GM10266 (cell line): ENCODE results near the gene TMUB1.

Source experiments
- DNase-seq: peaks from one replicate; pipeline ENCODE4 v3.0.0; 2012; ENCODE audit errors: extremely low spot score
- TF ChIP-seq, protein P1 (sequence below): IDR thresholded peaks from 2 replicates; pipeline ENCODE4 v1.5.1; 2012; ENCODE audit warnings: mild to moderate bottlenecking, low read depth; ENCODE audit not compliant: control insufficient read depth, insufficient read depth; ENCODE audit errors: missing control alignments

Gene TMUB1

DNA sequence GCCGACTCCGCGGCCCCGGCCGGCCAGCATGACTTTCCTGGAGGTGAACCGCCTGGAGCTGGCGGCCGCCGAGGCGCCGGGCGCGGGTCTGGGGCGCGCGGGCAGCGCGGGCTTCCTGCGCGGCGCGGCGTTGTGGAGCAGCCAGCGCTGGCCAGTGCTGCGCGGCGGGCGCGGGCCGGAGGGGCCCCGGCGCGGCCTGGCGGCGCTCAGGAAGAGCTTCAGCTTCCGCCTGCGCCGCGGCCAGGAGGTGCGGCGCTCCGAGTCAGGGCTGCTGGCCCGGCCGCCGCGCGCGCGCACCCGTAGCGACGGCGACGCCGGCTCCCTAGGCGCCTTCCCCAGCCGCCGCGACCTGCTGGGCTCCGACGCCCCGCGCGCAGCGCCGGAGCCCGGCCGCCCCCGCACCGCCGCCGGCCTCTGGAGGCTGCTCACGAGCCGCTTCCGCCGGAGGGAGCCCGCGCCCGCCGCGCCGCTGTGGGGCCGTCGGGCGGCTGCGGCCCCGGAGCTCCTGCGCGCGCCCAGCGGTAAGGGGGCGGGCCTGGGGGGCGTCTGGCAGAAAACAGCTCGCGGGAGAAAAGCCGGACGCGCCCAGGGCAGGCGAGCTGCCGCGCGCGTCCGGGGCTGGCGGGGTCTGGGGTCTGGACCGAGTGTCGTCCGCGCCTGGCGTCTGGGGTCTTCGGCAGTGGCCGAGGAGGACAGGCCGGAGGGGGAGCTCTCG lies 32.0 kb upstream of the TMUB1 start:
- TF ChIP-seq, protein P1, sequence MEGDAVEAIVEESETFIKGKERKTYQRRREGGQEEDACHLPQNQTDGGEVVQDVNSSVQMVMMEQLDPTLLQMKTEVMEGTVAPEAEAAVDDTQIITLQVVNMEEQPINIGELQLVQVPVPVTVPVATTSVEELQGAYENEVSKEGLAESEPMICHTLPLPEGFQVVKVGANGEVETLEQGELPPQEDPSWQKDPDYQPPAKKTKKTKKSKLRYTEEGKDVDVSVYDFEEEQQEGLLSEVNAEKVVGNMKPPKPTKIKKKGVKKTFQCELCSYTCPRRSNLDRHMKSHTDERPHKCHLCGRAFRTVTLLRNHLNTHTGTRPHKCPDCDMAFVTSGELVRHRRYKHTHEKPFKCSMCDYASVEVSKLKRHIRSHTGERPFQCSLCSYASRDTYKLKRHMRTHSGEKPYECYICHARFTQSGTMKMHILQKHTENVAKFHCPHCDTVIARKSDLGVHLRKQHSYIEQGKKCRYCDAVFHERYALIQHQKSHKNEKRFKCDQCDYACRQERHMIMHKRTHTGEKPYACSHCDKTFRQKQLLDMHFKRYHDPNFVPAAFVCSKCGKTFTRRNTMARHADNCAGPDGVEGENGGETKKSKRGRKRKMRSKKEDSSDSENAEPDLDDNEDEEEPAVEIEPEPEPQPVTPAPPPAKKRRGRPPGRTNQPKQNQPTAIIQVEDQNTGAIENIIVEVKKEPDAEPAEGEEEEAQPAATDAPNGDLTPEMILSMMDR = no peak
- DNase-seq = peak; percentile 77

DNA sequence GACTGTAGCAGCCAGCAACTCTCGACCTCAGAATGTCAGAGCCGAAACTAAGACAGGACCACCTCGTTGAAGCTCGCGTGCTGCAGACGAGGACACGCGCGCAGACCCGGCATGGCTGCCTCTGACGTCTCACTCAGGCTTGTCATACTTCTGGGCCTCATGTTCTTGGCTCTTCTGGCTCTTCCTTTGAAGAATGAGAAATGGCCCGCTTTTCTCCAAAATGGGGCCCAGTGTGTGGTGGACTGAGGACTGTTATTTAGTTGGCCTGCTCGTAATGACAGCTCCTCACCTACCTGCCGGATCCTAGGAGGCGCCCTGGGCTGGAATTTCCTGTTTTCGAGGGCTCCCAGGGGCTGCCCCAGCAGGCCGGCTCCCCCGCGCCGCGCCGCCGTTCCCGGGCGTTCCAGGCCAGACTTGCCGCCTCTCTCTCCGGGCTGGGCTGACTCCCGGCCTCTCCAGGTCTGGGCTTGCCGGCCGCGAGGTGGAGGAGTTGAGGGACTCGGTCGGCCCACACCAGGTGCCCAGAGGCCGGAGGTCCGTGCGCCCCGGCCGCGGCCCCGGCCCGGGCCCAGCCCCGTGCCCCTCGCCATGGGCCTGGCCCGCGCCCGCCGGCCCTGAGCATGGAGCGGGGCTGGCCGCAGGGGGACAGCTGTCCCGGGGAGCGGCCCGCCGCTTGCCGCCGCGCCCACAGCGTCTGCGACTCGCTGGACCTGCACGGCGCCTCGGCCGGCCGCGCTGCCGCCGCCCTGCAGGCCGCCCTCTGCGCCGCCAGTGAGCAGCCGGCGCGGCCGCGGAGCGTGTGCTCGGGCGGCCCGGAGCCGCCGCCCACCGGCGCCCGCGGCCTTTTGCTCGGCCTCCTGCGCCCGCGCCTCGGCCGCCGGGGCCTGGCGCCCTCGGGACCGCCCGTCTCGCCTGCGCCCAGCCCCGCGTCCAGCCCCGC lies 31.1 kb upstream of the TMUB1 start:
- DNase-seq = no peak
- TF ChIP-seq, protein P1 = no peak

DNA sequence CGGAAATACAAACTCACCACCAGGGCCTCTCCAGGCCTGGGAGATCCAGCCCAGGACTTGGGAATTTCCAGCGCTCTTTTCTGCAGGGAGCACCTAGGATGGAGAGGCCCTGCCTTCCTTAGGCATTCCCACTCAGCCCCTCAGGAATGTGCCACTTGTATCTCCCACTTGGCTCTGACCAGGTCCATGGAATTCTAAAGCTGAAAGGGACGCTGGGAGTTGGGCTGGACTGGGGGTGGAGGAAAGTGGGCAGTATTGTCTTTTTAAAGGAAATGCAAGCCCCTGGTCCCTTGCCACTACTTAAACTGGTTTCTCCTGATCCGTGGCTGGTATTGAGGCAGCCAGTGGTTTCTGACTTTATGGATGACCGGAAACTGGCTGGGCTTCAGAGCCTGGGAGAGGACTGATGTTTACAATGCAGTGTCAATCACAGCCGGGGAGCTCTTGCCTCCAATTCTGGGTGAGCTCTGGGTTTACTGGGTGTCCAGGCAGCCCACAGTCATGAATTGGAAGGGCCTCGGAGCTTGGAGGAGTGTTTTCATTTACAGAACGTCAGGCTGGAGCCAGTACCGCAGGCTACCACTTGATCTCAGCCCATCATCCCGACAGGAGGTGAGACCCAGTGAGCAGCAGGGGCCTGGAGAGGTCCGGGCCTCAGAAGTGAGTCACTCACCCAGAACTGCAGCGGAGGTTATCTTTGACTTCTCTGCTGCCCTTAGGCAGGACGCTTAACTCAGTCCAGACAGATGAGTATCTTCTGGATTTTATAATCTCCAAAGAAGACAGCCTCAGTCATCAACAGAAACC lies 30.3 kb upstream of the TMUB1 start:
- TF ChIP-seq, protein P1 = no peak

DNA sequence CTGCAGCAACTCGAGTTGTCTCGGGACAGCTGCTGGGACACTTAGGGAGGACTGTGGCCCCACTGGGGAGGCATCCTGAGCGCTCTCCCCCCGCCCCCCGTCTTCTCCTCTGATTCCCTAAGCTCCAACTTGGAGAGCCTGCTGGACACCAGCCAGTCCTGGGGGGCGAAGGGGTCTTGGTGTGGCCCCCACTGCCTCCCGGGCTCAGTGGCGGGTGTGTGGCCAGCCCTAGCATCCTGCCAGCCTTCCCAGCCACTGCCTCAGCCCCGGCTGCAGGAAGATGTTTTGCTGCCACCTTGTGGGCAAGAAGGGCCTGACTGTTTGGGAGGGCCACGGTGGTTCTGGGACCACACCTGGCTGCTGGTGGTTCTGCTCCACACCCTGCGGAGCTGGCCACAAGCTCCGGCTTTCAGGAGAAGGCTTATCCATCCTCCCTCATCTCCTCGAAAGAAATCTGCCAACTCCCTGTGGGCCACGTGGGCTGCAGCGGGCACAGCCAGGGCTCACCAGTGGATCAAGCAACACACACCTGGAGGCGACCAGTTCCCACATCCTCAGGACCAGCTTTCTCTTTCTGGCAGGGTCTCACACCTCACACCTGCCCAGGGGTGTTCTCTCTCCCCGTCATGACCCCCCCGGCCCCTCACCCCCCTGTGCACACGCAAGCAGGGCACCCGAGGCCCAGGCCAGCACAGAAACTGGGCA lies 27.8 kb upstream of the TMUB1 start:
- DNase-seq = peak; percentile 92
- TF ChIP-seq, protein P1 = peak; percentile 95

More for the DNA sequence above, 30.3 kb upstream of the TMUB1 start:
- peak; percentile 37 for DNase-seq

DNA sequence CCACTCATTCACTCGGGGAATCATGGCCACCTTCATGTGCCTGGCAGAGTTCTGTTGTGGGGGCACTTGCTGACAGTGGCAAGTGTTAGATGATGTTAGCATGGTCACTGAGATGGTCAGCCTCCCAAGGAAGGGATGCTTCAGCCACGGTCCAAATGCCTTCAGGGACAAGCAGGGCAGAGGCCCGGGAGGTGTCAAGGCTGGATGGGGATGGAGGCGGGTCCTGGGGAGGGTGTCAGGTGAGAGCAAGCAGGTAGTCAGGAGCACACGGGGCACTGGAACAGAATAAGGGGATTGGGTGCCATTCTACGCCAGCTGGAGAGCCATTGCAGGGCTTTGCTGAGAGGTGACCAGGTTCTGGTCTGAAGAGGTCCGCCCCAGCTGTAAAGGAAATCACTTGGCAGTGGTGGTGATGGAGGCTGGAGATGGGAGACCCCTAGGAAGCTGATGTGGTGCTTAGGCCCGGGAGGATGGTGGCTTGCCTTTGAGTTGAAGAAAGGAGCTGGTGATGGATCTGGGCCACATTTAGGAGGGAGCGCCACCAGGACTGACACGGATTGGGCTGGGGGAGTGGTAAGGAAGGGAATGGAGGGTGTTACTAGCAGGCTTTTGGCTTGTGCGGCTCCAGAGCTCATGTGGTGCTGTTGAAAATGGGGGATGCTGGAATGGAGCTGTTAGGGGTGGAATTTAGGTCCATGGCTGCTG lies 27.1 kb upstream of the TMUB1 start:
- TF ChIP-seq, protein P1 = no peak
- no peak for DNase-seq
